HCT116 (cell line): ENCODE data around the gene LYRM1. TPM values are rescaled to one million over a fixed set of nuclear protein-coding genes. Genes with fewer than 3 reads are reported as not detected.

ENCODE experiments used
- ATAC-seq: fragments of 200-7000 bp; cut with Tn5 transposase; 2 replicates; pipeline ENCODE4 v1.9.1; 2020; ENCODE audit warnings: mild to moderate bottlenecking, moderate library complexity
- BruUV-seq: library from RNA; stranded (reverse); fragments of 400-500 nt; replicated peaks from 2 replicates; lab custom pipeline; 2021; lab: Mats Ljungman, UMichigan
- CTCF ChIA-PET: fragments of 300-600 bp; sonication (Branson Sonifier 250); formaldehyde crosslinking; loops from one replicate; lab custom pipeline; 2021; ENCODE audit warnings: antibody characterized with exemption; lab: Charles Lee
- POLR2A ChIA-PET: fragments of 300-600, 350-600 bp; sonication (Branson Sonifier 250); formaldehyde crosslinking; loops from one replicate; lab custom pipeline; 2021; ENCODE audit warnings: antibody characterized with exemption; lab: Charles Lee
- RAD21 ChIA-PET, 2 experiments: fragments of 300-600 bp; sonication (Branson Sonifier 250); formaldehyde crosslinking; loops; one replicate each; lab custom pipeline; 2023; ENCODE audit warnings: low total read pairs in 2 of 2; ENCODE audit not compliant: uncharacterized antibody in 2 of 2, unreplicated experiment in 2 of 2, low non-redundant PET in 1 of 2; lab: Charles Lee
- DNase-seq: peaks from one replicate; pipeline ENCODE4 v3.0.0-alpha.2; 2010; ENCODE audit warnings: low read depth, low spot score
- H2AFZ ChIP-seq: fragments of 200-600 bp; shearing (Covaris generic), sonication (generic); 2 replicates; pipeline ENCODE4 v1.6.1; 2017; ENCODE audit warnings: low read depth, mixed run types, mixed read lengths, antibody characterized with exemption, low read length; ENCODE audit not compliant: poor library complexity, severe bottlenecking
- H3K27ac ChIP-seq: 2 replicates; pipeline ENCODE4 v1.5.1; 2012; ENCODE audit warnings: low read depth, low read length
- H3K27me3 ChIP-seq: fragments of 200-600 bp; sonication (generic); 2 replicates; pipeline ENCODE4 v1.6.1; 2016; ENCODE audit warnings: mixed run types, low read length, mixed read lengths; ENCODE audit not compliant: insufficient read depth
- H3K36me3 ChIP-seq, 2 experiments: fragments of 200-500 bp in 1 of 2; fragments of 200-600 bp in 1 of 2; sonication (Bioruptor generic) in 1 of 2; sonication (generic) in 1 of 2; 2 replicates each; pipeline versions ENCODE4 v1.5.1 to v1.6.1; 2014 to 2016; ENCODE audit warnings: low read length in 2 of 2, inconsistent platforms in 1 of 2, mixed read lengths in 1 of 2, mixed run types in 1 of 2; ENCODE audit not compliant: insufficient read depth in 2 of 2, control insufficient read depth in 1 of 2
- H3K4me1 ChIP-seq, 2 experiments: fragments of 200-600 bp in 1 of 2; sonication (generic) in 1 of 2; 2 replicates each; pipeline versions ENCODE4 v1.5.1 to v1.6.1; 2012 to 2017; ENCODE audit warnings: low read length in 2 of 2, inconsistent platforms in 1 of 2, mild to moderate bottlenecking in 1 of 2, mixed read lengths in 1 of 2, mixed run types in 1 of 2, moderate library complexity in 1 of 2; ENCODE audit not compliant: insufficient read depth in 2 of 2, control insufficient read depth in 1 of 2
- H3K4me2 ChIP-seq: fragments of 200-600 bp; sonication (generic); 2 replicates; pipeline ENCODE4 v1.6.1; 2017; ENCODE audit warnings: mixed run types, low read length, mixed read lengths
- H3K4me3 ChIP-seq, 2 experiments: fragments of 200-600 bp in 1 of 2; sonication (generic) in 1 of 2; replicated peaks in 1 of 2; 2 replicates each; pipeline ENCODE4 v1.5.1; 2011 to 2016; ENCODE audit warnings: low read length in 2 of 2, control low read depth in 1 of 2, low read depth in 1 of 2, mild to moderate bottlenecking in 1 of 2, mixed read lengths in 1 of 2, mixed run types in 1 of 2
- H3K79me2 ChIP-seq: fragments of 200-600 bp; sonication (generic); 2 replicates; pipeline ENCODE4 v1.6.1; 2017; ENCODE audit warnings: mild to moderate bottlenecking, mixed run types, low read length, moderate library complexity, mixed read lengths; ENCODE audit not compliant: insufficient read depth
- H3K9ac ChIP-seq: fragments of 200-600 bp; sonication (generic); 2 replicates; pipeline ENCODE4 v1.6.1; 2016; ENCODE audit warnings: low read length, mixed read lengths
- H3K9me2 ChIP-seq: fragments of 200-600 bp; sonication (generic), shearing (Covaris generic); 2 replicates; pipeline ENCODE4 v1.6.1; 2017; ENCODE audit warnings: mixed run types, mild to moderate bottlenecking, moderate library complexity; ENCODE audit not compliant: insufficient read depth
- H3K9me3 ChIP-seq, 2 experiments: fragments of 200-500 bp in 1 of 2; fragments of 200-600 bp in 1 of 2; sonication (Bioruptor generic) in 1 of 2; sonication (generic) in 1 of 2; 2 replicates each; pipeline ENCODE4 v1.6.1; 2014 to 2017; ENCODE audit warnings: low read length in 2 of 2, mixed read lengths in 2 of 2, inconsistent platforms in 1 of 2, low read depth in 1 of 2, mild to moderate bottlenecking in 1 of 2, mixed run types in 1 of 2, moderate library complexity in 1 of 2; ENCODE audit not compliant: control insufficient read depth in 1 of 2, insufficient read depth in 1 of 2
- H4K20me1 ChIP-seq: fragments of 200-600 bp; sonication (generic), shearing (Covaris generic); 2 replicates; pipeline ENCODE4 v1.6.1; 2017; ENCODE audit warnings: mixed run types, mild to moderate bottlenecking, moderate library complexity; ENCODE audit not compliant: insufficient read depth
- CBX3 ChIP-seq: IDR thresholded peaks from 2 replicates; pipeline ENCODE4 v1.6.1; 2012; ENCODE audit warnings: low read depth
- CEBPB ChIP-seq: IDR thresholded peaks from 2 replicates; pipeline ENCODE4 v1.6.1; 2012; ENCODE audit warnings: low read depth
- EGR1 ChIP-seq: IDR thresholded peaks from 2 replicates; pipeline ENCODE4 v1.6.1; 2012; ENCODE audit warnings: low read depth
- ELF1 ChIP-seq: IDR thresholded peaks from 2 replicates; pipeline ENCODE4 v1.6.1; 2012; ENCODE audit warnings: low read depth, borderline replicate concordance
- EZH2 ChIP-seq: fragments of 200-600 bp; sonication (generic); IDR thresholded peaks from 2 replicates; pipeline ENCODE4 v1.6.1; 2017; ENCODE audit warnings: antibody characterized with exemption, mixed run types
- EZH2phosphoT487 ChIP-seq: fragments of 200-600 bp; IDR thresholded peaks from 2 replicates; pipeline ENCODE4 v1.6.1; 2018; ENCODE audit warnings: antibody characterized with exemption, borderline replicate concordance
- FOSL1 ChIP-seq: IDR thresholded peaks from 2 replicates; pipeline ENCODE4 v1.6.1; 2012; ENCODE audit warnings: low read depth
- JUND ChIP-seq: IDR thresholded peaks from 2 replicates; pipeline ENCODE4 v1.6.1; 2012
- MAX ChIP-seq: IDR thresholded peaks from 2 replicates; pipeline ENCODE4 v1.6.1; 2012
- POLR2A ChIP-seq: IDR thresholded peaks from 2 replicates; pipeline ENCODE4 v1.7.0; 2011; ENCODE audit warnings: borderline replicate concordance; ENCODE audit not compliant: insufficient read depth, insufficient read length; ENCODE audit errors: extremely low read depth
- POLR2AphosphoS5 ChIP-seq: IDR thresholded peaks from 2 replicates; pipeline ENCODE4 v1.6.1; 2011; ENCODE audit warnings: mild to moderate bottlenecking, low read depth, low read length, moderate library complexity
- RAD21 ChIP-seq: IDR thresholded peaks from 2 replicates; pipeline ENCODE4 v1.6.1; 2012; ENCODE audit warnings: low read depth, mild to moderate bottlenecking
- REST ChIP-seq: IDR thresholded peaks from 2 replicates; pipeline ENCODE4 v1.6.1; 2012; ENCODE audit warnings: low read depth
- SIN3A ChIP-seq: IDR thresholded peaks from 2 replicates; pipeline ENCODE4 v1.6.1; 2012; ENCODE audit warnings: low read depth
- SP1 ChIP-seq: IDR thresholded peaks from 2 replicates; pipeline ENCODE4 v1.6.1; 2012; ENCODE audit warnings: low read depth
- TCF7L2 ChIP-seq: IDR thresholded peaks from 2 replicates; pipeline ENCODE4 v1.7.0; 2011; ENCODE audit warnings: borderline replicate concordance, inconsistent platforms; ENCODE audit not compliant: insufficient read depth, insufficient read length; ENCODE audit errors: extremely low read depth
- YY1 ChIP-seq: IDR thresholded peaks from 2 replicates; pipeline ENCODE4 v1.6.1; 2011; ENCODE audit warnings: low read length, low read depth, moderate library complexity, mild to moderate bottlenecking; ENCODE audit not compliant: insufficient replicate concordance; ENCODE audit errors: extremely low read depth
- ZBTB33 ChIP-seq: IDR thresholded peaks from 2 replicates; pipeline ENCODE4 v1.6.1; 2011; ENCODE audit warnings: mild to moderate bottlenecking, low read length, moderate library complexity; ENCODE audit not compliant: insufficient replicate concordance; ENCODE audit errors: extremely low read depth
- ZNF274 ChIP-seq: fragments of 200-500 bp; sonication (Bioruptor generic); IDR thresholded peaks from 2 replicates; pipeline ENCODE4 v1.6.1; 2014; ENCODE audit warnings: mild to moderate bottlenecking, low read depth, low read length, inconsistent platforms
- intact Hi-C: fragments of 100-400 bp; cut with micrococcal nuclease; formaldehyde crosslinking; loops from 2 replicates; pipeline ENCODE4 v1.10.0; 2022
- total RNA-seq: library from RNA; stranded (reverse); gene quantifications from one replicate; pipeline ENCODE4 v1.2.1, GENCODE V29; 2021; ENCODE audit not compliant: unreplicated experiment
- TF ChIP-seq, protein P1 (sequence below), 3 experiments: fragments of 200-600 bp in 1 of 3; sonication (generic) in 1 of 3; IDR thresholded peaks in 2 of 3; conservative IDR thresholded peaks in 1 of 3; 2 replicates each; pipeline ENCODE4 v1.5.1; 2012 to 2017; ENCODE audit warnings: low read depth in 2 of 3, low read length in 2 of 3, antibody characterized with exemption in 1 of 3, borderline replicate concordance in 1 of 3, control low read depth in 1 of 3, mild to moderate bottlenecking in 1 of 3, mixed read lengths in 1 of 3, mixed run types in 1 of 3, moderate library complexity in 1 of 3; ENCODE audit not compliant: insufficient read depth in 1 of 3

The LYRM1 gene
- total RNA-seq, 1 experiment from 2014 or later = 26.7 TPM

GRCh38 chr16:20916942-20917341, 16.4 kb downstream of the LYRM1 start:
- Histone ChIP-seq H3K4me2 (no peak overlapping the region), H3K9me2 (no peaks in the 10 kb centered on the region), H4K20me1 (no peaks in the 10 kb centered on the region), H3K9ac (no peak overlapping the region), H3K27ac (no peak overlapping the region), H3K4me3 (no peak overlapping the region), H3K4me1 (peaks cover 12 to 30% of the 10 kb centered on the region in 2 experiments)
- ChIA-PET CTCF (no interaction called here), POLR2A (no interaction called here), RAD21 (no interaction called here)
- intact Hi-C loops = no loop called here
- DNase-seq = no peak
- no peak for ATAC-seq
- BruUV-seq = no TSS peak
- TF ChIP-seq EGR1 (no peak), EZH2phosphoT487 (no peak), CEBPB (no peak), SIN3A (no peak), REST (no peak), POLR2AphosphoS5 (no peak), ELF1 (no peak), ZNF274 (no peak), JUND (no peak), SP1 (no peak), CBX3 (no peak), MAX (no peak), EZH2 (no peak), POLR2A (no peak), YY1 (no peak), FOSL1 (no peak), ZBTB33 (no peak), RAD21 (no peak), TCF7L2 (no peak)
- TF ChIP-seq, protein P1, sequence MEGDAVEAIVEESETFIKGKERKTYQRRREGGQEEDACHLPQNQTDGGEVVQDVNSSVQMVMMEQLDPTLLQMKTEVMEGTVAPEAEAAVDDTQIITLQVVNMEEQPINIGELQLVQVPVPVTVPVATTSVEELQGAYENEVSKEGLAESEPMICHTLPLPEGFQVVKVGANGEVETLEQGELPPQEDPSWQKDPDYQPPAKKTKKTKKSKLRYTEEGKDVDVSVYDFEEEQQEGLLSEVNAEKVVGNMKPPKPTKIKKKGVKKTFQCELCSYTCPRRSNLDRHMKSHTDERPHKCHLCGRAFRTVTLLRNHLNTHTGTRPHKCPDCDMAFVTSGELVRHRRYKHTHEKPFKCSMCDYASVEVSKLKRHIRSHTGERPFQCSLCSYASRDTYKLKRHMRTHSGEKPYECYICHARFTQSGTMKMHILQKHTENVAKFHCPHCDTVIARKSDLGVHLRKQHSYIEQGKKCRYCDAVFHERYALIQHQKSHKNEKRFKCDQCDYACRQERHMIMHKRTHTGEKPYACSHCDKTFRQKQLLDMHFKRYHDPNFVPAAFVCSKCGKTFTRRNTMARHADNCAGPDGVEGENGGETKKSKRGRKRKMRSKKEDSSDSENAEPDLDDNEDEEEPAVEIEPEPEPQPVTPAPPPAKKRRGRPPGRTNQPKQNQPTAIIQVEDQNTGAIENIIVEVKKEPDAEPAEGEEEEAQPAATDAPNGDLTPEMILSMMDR (IDR thresholded peaks at IDR 0.05 in 2 of 3, conservative IDR thresholded peaks at IDR 0.05 in 1 of 3; ENCODE audit: borderline replicate concordance in 1 of 3, insufficient read depth in 1 of 3, low read depth in 2 of 3, low read length in 2 of 3) = no peak
- TF ChIP-seq, all 23 proteins: peak for 0
- H3K36me3 ChIP-seq = 0 out of 4 replicates have a peak, but pooled peaks cover 0 to 3% of the 10 kb centered on the region in 2 experiments
- H3K79me2 ChIP-seq = no peaks in the 10 kb centered on the region
- no peaks in the 10 kb centered on the region for H3K27me3 ChIP-seq
- H2AFZ ChIP-seq = no peak overlapping the region
- no peaks in the 10 kb centered on the region for H3K9me3 ChIP-seq
